Cardiac atrium fibroblast (primary cell): ENCODE results near the gene GRN. TPM values are rescaled to one million over a fixed set of nuclear protein-coding genes. Genes with fewer than 3 reads are reported as not detected.

Source experiments
- total RNA-seq: library from RNA; depleted of rRNA; stranded (reverse); fragments of >200 nt; gene quantifications from 2 replicates; pipeline ENCODE4 v1.2.3, GENCODE V29; 2015

The GRN gene
- 488 and 490 TPM in 2 replicates for total RNA-seq

DNA sequence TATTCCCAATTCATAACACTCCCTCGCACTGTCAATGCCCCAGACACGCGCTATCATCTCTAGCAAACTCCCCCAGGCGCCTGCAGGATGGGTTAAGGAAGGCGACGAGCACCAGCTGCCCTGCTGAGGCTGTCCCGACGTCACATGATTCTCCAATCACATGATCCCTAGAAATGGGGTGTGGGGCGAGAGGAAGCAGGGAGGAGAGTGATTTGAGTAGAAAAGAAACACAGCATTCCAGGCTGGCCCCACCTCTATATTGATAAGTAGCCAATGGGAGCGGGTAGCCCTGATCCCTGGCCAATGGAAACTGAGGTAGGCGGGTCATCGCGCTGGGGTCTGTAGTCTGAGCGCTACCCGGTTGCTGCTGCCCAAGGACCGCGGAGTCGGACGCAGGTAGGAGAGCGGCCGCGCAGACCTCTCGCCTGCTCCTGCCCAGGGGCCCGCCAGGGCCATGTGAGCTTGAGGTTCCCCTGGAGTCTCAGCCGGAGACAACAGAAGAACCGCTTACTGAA, at the start of gene GRN:
TSS of gene GRN (plus strand) at position 364 of the 515 bp plus-strand sequence. CDS start 3,863 bp downstream, outside the sequence.

DNA sequence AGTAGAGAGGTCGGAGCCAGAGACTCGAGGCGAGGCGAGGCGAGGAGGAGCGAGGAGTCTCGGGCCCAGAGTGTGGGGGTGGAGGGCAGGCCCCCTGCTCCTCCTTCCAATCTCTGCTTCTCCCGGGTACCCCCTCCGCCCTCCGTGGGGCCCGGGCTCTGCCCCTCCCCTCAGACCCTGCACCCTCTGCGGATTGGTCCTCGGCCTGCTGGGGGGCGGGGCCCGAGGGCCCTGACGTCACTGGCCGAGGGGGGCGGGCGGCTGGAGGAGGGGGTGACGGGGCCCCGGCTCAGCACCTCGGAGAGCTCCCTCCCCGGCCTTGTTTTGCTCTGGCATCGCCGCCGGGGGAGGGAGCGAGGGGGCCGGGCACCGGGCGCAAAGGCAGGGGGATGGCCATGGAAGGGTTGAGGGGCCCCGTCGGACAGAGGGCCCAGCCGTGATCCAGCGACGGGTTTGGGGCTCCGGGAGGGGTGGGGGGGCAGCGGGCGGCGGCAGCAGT, 36.7 kb upstream of the GRN start, which contains the start of gene RUNDC3A:
TSS of gene RUNDC3A (plus strand) at position 282 of the 499 bp plus-strand sequence. CDS start 232 bp downstream, outside the sequence.

DNA sequence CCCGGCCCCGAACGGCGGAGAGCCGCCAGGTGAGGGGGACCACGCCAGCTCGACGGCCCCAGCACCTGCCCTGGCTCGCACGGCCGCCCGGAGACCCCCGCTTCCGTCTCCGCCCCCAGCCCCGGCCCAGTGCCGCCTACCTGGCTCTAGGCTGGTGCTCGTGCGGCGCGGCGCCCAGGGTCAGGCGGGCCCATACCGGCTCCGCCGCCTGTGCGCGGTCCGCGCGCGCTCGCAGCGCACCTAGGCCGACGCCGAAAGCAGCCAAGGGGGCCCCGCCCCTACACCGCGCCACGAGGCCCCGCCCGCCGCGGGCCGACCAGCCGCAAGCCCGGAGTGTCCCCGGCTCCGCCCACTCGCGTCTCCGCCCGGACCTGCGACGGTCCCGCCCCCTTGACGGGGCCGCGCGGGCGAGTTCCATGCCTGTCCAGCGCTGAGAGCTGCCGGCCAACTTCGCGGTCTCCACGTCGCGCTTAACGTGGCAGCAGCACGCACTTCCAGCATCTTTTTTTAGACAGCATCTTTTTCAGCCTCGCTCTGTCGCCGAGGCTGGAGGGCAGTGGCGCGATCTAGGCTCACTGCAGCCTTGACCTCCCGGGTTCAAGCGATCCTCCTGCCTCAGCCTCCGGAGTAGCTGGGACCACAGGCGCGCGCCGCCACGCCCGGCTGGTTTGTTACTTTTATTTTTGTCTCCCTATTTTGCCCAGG, 20.4 kb upstream of the GRN start, which contains the start of gene SLC25A39:
TSS of gene SLC25A39 (minus strand) at position 253 of the 705 bp plus-strand sequence. CDS start 1,261 bp downstream, outside the sequence.

DNA sequence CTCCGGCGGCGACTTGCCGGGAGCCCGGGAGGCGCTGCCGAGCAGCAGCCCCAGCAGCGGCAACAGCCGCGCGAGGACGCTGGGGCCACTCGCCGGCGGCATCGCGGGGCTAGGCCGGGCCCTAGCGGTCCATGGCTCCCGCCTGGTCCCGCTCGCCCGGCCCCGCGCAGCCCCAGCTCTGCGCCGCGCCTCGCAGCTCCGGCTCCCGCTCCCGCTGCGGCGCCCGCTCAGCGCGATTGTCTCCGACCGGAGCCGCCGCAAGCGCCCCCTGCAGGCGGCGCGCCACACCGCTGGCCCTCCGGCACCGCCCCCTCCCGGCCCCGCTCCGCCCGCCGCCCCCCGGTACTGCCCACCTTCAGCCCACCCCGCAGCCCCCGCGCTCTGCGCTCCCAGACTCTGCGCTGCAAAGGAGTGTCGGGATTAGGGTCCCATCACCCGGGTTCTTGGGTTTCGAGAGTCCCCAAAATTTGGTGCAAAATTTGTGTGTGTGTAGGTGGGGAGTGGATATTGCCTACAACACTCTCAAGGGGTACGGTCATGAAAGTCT, 18.6 kb downstream of the GRN start, which contains the start of gene FAM171A2:
TSS of gene FAM171A2 (minus strand) at position 241 of the 547 bp plus-strand sequence. CDS start at position 102, 139 bp downstream.

DNA sequence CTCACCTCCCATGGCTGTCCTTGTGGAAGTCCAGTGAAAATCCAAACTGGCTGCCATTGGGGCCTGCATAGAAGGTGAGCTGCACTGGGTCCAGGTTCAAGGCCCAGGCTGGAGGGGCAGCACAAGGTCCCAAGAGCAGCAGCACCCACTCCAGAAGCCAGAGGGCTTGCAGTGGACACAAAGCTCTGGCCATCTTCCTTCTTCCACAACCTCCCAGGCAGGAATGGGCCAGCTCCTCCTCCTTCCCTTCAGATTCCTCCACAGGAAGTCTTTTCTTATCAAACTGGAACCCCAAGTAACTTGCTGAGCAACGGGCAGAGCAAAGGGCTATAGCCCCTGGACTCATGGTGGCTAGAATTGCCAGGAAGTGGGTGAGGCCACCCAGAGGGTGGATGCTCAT, 44.2 kb downstream of the GRN start, which contains the start of gene ITGA2B:
TSS of gene ITGA2B (minus strand) at position 369 of the 400 bp plus-strand sequence. CDS start at position 193, 176 bp downstream.

Other genes with a start within 250 kb of the GRN start
- 21.1 and 24.4 TPM in 2 replicates for gene HDAC5, start 221.7 kb upstream of the GRN start, total RNA-seq
- 1.3 and 3.1 TPM in 2 replicates for gene HROB, start 203.4 kb upstream of the GRN start, total RNA-seq
- gene ASB16, start 174.6 kb upstream of the GRN start, total RNA-seq = not detected in 2 replicates
- gene TMUB2, start 158.3 kb upstream of the GRN start, total RNA-seq = 25.8 and 31.8 TPM in 2 replicates
- gene ATXN7L3, start 145.4 kb upstream of the GRN start, total RNA-seq = 47.6 and 62.3 TPM in 2 replicates
- gene UBTF, start 125.6 kb upstream of the GRN start, total RNA-seq = 31.4 and 44.9 TPM in 2 replicates
- gene SLC4A1, start 77.2 kb upstream of the GRN start, total RNA-seq = not detected in 2 replicates
- not detected in 2 replicates for gene RUNDC3A, start 36.7 kb upstream of the GRN start, total RNA-seq
- gene SLC25A39, start 20.5 kb upstream of the GRN start, total RNA-seq = 73.1 and 90.6 TPM in 2 replicates
- gene FAM171A2, start 18.6 kb downstream of the GRN start, total RNA-seq = 1.6 and 7.2 TPM in 2 replicates
- 0.54 TPM in 1 of 2 replicates, not detected in the other for gene ITGA2B, start 44.3 kb downstream of the GRN start, total RNA-seq
- 13.0 and 13.2 TPM in 2 replicates for gene GPATCH8, start 158.1 kb downstream of the GRN start, total RNA-seq
- gene FZD2, start 212.2 kb downstream of the GRN start, total RNA-seq = 3.4 and 8.8 TPM in 2 replicates